Motor neuron (in vitro differentiated cells): ENCODE results near the gene TSC22D1. TPM values are rescaled to one million over a fixed set of nuclear protein-coding genes. Genes with fewer than 3 reads are reported as not detected.
A peak's percentile ranks its signal among the peaks of the same experiment; 100 is the strongest.

Experiments used
- ATAC-seq, 8 experiments: fragments of 200-7000 bp; cut with Tn5 transposase; replicated peaks in 6 of 8; 2 replicates each; pipeline ENCODE4 v1.8.0; 2021; ENCODE audit warnings: mild to moderate bottlenecking in 8 of 8, moderate library complexity in 8 of 8
- H3K27ac ChIP-seq, 2 donors: fragments of 250-450 bp; sonication (Bioruptor Pico); 2 replicates each; pipeline ENCODE4 v1.9.0; 2021; ENCODE audit warnings: antibody characterized with exemption in 2 of 2, mild to moderate bottlenecking in 2 of 2, moderate library complexity in 1 of 2
- H3K4me1 ChIP-seq, 2 donors: fragments of 250-450 bp; sonication (Bioruptor Pico); replicated peaks in 1 of 2; 2 replicates each; pipeline ENCODE4 v1.6.1; 2021; ENCODE audit warnings: antibody characterized with exemption in 2 of 2, mild to moderate bottlenecking in 2 of 2, moderate library complexity in 1 of 2
- H3K4me3 ChIP-seq, 5 donors: fragments of 250-450 bp; sonication (Bioruptor Pico); 2 replicates each; pipeline ENCODE4 v1.9.0; 2021; ENCODE audit warnings: antibody characterized with exemption in 5 of 5, mild to moderate bottlenecking in 5 of 5, moderate library complexity in 4 of 5
- WGBS, 10 experiments: fragments of 450-650 bp; shearing (Covaris generic); methylation state at CpG; one replicate each; pipeline ENCODE4 v1.0.0; 2022; 5-methylcytosine and 5-hydroxymethylcytosine counted together
- in situ Hi-C, 9 experiments: fragments of 400-800 bp; cut with MboI; loops; one replicate each; pipeline ENCODE4 v1.15.0; 2021; ENCODE audit warnings: low sequenced_read_pairs in 9 of 9, low pct_unique_long_range_greater_than_20kb in 2 of 9; ENCODE audit not compliant: unreplicated experiment in 9 of 9
- total RNA-seq, 8 experiments: library from RNA; unstranded; fragments of 300-600 nt; gene quantifications; 2 replicates each; pipeline versions ENCODE4 v1.2.3 to v1.2.4, GENCODE V29; 2022

The TSC22D1 gene
- total RNA-seq, 8 experiments from 2014 or later = 52.3 to 226 (median 146) TPM

DNA sequence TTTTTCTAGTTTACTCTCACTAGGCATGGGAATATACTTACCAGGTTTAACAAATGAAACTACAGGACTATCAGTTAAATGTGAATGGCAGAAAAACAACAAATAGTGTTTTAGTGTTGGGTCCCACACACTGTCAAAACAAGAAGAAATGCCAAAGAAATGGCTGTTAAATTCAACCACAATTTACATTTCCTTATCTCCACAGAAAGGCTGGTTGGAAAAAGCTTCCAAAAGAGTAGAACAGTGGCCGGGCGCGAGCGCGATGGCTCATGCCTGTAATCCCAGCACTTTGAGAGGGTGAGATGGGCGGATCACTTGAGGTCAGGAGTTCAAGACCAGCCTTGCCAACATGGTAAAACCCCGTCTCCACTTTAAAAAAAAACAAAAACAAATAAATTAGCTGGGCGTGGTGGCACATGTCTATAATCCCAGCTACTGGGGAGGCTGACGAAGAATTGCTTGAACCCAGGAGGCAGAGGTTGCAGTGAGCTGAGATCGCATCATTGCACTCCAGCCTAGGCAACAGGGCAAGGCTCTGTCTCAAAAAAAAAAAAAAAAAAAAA lies 136.0 kb downstream of the TSC22D1 start:
- in situ Hi-C loops = loop anchor here in 7 of 9 experiments (10.0 to 25.0 kb wide), 6 partner anchors 178 to 535 kb away; no protein-coding TSS in a partner anchor
- WGBS, 10 experiments = 57 to 100% (median 80%) methylated on average over 1 to 10 of the region's 10 CpGs; no CpG with 5 or more reads in 1 of the 10 experiments

DNA sequence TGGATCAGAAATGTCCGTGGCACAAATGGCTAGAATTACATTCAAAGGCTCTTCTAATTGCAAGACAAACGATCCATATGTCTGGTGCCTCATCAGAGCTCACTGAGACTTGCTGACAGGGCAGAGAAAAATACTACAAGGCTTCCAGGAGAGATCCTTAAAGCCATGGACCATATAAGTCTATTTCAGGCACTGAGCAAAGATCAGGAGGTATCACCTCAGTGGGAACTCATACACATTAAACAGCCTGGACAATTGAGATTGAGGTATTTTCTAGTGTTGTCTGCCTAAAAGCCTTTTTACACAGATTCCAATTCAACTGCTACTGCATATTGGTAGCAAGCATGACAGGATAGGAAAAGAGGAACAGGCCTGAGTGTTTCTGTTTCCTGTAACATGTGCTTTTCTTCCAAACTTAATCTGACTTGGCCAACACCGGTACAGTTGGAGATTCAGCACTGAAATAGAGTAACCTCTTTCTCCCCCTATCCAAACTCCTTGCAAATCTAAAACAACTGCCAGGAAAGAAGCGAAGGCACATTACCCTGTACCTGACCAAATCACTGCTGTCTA lies 136.6 kb downstream of the TSC22D1 start:
- ATAC-seq = no peak
- Histone ChIP-seq H3K4me1 (peaks cover 6 to 7% of the 10 kb centered on the region in 2 donors), H3K4me3 (no peak overlapping the region), H3K27ac (no peak overlapping the region)
- WGBS, 10 experiments = 0 to 80% (median 53%) methylated on average over 1 to 4 of the region's 4 CpGs
- in situ Hi-C loops = loop anchor here (10.0 to 25.0 kb wide), 7 partner anchors 177 to 535 kb away; no protein-coding TSS in a partner anchor

More for the DNA sequence above, 136.0 kb downstream of the TSC22D1 start:
- H3K4me3 ChIP-seq = no peak overlapping the region
- H3K27ac ChIP-seq = no peak overlapping the region
- peaks cover 6 to 7% of the 10 kb centered on the region in 2 donors for H3K4me1 ChIP-seq
- no peak for ATAC-seq

DNA sequence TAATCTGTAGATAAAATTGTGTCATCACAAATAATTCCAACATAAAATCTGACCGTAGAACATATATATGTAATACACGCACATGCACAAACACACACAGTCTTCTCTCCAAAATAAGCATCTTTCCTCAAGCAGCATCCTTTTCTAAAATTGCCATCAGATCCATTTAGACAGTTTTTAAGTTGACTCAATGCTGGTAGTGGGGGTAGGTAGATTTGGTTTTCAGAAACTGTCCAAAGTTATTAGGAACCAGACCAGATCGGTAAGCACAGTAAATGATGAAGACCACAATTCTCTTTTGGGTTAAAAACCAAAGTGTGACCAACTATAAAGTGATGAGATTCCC lies 137.9 kb downstream of the TSC22D1 start:
- no peak for ATAC-seq
- 0 to 20% (median 3%) methylated on average over 1 to 3 of the region's 3 CpGs; no CpG with 5 or more reads in 3 of the 10 experiments for WGBS, 10 experiments
- no peak overlapping the region for H3K4me3 ChIP-seq
- in situ Hi-C loops = loop anchor here (10.0 to 25.0 kb wide), 7 partner anchors 176 to 533 kb away; no protein-coding TSS in a partner anchor
- peaks cover 6 to 11% of the 10 kb centered on the region in 2 donors for H3K4me1 ChIP-seq
- no peak overlapping the region for H3K27ac ChIP-seq

DNA sequence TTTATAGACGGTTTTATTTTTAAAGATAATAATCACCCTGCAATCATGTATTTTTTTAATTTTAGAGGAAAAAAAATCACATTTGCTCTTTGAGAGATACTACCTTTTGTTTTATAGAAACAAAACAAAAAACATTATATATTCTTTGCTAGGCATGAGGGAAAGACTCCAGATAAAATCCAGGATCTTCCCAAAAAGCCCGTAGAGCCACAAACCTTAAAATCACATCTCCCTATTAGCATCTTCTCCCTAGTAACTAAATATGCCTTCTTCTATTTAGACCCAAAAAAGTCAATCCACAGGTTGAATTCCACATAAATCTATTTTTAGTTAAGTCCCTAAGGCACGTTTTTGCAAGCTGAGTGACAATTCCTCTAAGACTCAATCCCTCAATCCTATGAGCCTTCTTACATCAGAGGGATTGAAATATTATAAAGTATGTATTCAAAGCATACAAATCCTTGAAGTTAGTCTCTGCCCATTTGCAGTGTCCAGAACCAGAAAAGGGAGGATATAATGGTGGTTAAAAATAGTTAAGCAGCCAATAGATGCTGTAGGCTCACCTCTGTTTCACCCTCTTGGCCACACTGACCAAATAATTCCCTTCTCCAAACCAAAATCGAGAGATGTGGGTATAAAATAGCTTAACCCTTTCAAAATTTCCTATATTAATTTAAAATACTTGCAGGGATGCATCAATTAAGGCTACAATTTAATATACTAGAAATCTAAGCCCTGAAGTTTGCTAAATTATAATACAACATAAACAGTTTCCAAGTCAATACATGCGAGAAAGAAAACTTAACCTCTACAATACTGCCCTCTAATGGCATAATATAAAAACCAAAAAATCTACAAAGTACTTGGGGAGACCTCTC lies 138.5 kb downstream of the TSC22D1 start:
- ATAC-seq = no peak
- WGBS, 10 experiments = 0 to 10% (median 2%) methylated on average over 2 to 5 of the region's 5 CpGs; no CpG with 5 or more reads in 1 of the 10 experiments
- peak overlapping the region; percentile 74 to 92 (median 87) for H3K4me3 ChIP-seq
- in situ Hi-C loops = loop anchor here (10.0 to 25.0 kb wide), 7 partner anchors 175 to 533 kb away; no protein-coding TSS in a partner anchor
- H3K4me1 ChIP-seq = peaks cover 11 to 17% of the 10 kb centered on the region in 2 donors
- peak overlapping the region; percentile 68 to 82 for H3K27ac ChIP-seq

GRCh38 chr13:44436589-44437337 lies 139.4 kb downstream of the TSC22D1 start:
- Histone ChIP-seq H3K27ac (peak overlapping the region; percentile 96 to 98), H3K4me1 (peaks cover 14 to 19% of the 10 kb centered on the region in 2 donors), H3K4me3 (peak overlapping the region; percentile 74 to 92 (median 87))
- peak; percentile 76 to 88 (median 86) for ATAC-seq
- in situ Hi-C loops = loop anchor here (10.0 to 25.0 kb wide), 7 partner anchors 174 to 532 kb away; no protein-coding TSS in a partner anchor
- 0 to 1% (median 0%) methylated on average over 1 to 12 of the region's 38 CpGs for WGBS, 10 experiments

DNA sequence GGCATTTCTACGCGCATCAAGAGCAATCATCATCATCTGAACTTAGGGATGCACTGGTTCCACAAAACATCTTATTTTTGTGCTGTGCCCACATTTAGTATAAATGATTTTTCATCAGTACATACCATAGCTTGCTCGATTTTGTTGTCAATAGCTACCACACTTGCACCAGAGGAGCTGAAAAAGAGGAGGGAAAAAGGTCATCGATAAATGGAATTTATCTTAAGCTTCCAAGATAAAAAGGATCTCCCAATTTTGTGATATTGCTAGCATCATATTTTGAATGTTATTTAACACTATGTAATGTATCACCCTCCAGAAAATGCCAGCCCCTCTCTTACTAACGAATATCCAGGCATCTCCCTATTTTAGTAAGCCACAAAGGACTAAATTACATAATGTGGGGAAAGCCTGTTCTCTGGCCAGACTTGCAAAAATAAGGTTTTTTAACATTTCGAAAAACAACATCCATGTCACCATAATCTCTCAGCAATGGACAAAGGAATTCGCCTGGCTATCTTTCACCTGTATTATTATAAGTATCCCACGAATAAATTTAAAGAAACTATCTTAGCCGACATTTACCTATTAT lies 140.1 kb downstream of the TSC22D1 start:
- no peak for ATAC-seq
- Histone ChIP-seq H3K4me3 (peak overlapping the region; percentile 74 to 92 (median 87)), H3K27ac (peak overlapping the region; percentile 96 to 98), H3K4me1 (peaks cover 14 to 19% of the 10 kb centered on the region in 2 donors)
- in situ Hi-C loops = loop anchor here (10.0 to 25.0 kb wide), 7 partner anchors 174 to 531 kb away; no protein-coding TSS in a partner anchor
- 0 to 4% (median 0%) methylated on average over 4 to 8 of the region's 9 CpGs for WGBS, 10 experiments

DNA sequence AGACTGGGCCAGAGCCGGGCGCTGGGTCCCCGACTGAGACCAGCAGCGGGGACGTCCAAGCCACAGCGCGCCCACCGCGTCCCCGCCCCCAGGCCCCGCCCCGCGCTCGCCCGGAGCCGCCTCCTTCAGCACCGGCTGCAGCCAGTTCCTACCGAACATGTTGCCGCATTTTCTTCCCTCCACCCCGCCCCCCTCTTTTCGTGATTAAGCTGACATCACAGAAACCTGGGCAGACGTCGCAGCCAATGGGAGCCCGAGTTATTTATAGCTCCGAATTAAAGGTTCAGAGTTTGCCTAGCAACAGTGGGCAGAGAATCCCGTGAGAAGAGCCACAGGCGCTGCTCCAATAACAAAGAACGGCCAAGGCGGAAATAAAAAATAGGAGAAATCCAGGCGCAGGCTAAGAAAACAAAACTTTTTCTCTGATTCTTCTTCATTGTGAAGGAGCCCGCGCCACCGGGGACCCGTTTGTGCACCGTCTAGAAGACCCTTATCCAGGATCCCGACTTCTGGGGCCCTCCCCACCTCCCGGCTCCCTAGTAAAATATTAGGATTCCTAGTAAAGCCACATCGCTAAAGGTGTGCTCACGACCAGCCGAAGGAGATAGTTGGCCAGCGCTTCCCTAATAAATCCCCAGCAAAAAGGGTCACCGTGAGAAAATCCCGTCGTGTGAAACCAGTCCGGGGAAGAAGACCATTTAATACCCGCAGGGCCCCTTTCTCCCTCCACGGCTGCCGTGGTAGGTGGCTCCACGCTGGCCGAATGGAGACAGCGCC lies 140.8 kb downstream of the TSC22D1 start:
- peaks cover 14 to 19% of the 10 kb centered on the region in 2 donors for H3K4me1 ChIP-seq
- H3K27ac ChIP-seq = peak overlapping the region; percentile 96 to 98
- 0 to 3% (median 0%) methylated on average over 6 to 17 of the region's 51 CpGs; no CpG with 5 or more reads in 2 of the 10 experiments for WGBS, 10 experiments
- peak overlapping the region; percentile 74 to 92 (median 87) for H3K4me3 ChIP-seq
- in situ Hi-C loops = loop anchor here (10.0 to 25.0 kb wide), 7 partner anchors 173 to 531 kb away; no protein-coding TSS in a partner anchor
- peak; percentile 55 to 75 (median 70) for ATAC-seq

- ATAC-seq = no peak
- in situ Hi-C loops = loop anchor here (10.0 to 25.0 kb wide), 7 partner anchors 172 to 530 kb away; no protein-coding TSS in a partner anchor
- H3K4me1 ChIP-seq = peaks cover 13 to 19% of the 10 kb centered on the region in 2 donors
- WGBS, 10 experiments = 0 to 100% (median 13%) methylated on average over 1 to 4 of the region's 4 CpGs; no CpG with 5 or more reads in 3 of the 10 experiments
- H3K4me3 ChIP-seq = peak overlapping the region; percentile 74 to 92 (median 87)
- H3K27ac ChIP-seq = peak overlapping the region; percentile 4 to 8
Measured at GRCh38 chr13:44434766-44435141, 141.4 kb downstream of the TSC22D1 start.

DNA sequence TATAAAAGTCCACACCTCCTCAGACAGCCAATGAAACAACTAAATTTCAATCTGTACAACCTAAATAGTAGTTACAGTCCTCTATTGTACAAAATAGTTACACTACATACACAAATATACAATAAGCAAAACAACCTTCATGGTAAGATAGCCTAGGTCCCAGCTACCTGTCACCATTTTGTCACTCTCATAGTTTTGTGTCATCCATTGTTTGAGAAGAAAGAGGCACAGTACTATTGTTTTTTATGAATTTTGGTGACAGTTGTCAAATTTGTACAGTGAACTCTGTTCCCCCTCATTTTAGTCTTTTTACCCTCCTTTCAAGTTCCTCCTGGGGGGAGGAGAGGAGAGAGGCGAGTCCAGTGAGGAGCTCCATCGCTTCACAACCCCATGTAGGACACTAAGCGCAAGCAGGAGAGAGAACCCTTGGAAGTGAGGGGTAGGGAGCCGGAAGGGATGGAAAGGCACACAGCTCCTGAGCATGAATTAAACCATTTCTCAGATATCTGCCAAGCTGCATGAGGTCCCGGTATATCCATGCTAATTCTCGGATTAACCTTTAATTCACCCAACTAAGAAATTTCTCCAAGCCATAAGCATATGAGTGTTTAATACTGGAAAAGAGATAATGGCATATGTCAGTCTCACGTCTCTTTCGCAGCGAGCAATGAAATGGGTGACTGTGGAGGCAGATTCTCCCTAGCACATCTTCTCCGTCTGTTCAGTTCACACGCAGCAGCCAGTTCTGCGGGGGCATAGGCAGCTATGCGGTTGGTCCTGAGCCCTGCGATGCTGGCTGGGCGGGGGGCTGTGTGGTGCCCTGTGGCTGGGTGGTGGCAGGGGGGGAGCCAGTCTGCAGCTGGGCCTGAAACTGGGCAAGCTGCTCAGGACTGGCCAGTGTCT lies 142.0 kb downstream of the TSC22D1 start:
- ATAC-seq = no peak
- Histone ChIP-seq H3K4me1 (peaks cover 8 to 19% of the 10 kb centered on the region in 2 donors), H3K27ac (peak overlapping the region in 1 of 2 donors; percentile 8), H3K4me3 (peak overlapping the region; percentile 74 to 92 (median 87))
- 67 to 100% (median 93%) methylated on average over 2 to 7 of the region's 15 CpGs; no CpG with 5 or more reads in 5 of the 10 experiments for WGBS, 10 experiments
- in situ Hi-C loops = loop anchor here (10.0 to 25.0 kb wide), 7 partner anchors 172 to 529 kb away; no protein-coding TSS in a partner anchor

DNA sequence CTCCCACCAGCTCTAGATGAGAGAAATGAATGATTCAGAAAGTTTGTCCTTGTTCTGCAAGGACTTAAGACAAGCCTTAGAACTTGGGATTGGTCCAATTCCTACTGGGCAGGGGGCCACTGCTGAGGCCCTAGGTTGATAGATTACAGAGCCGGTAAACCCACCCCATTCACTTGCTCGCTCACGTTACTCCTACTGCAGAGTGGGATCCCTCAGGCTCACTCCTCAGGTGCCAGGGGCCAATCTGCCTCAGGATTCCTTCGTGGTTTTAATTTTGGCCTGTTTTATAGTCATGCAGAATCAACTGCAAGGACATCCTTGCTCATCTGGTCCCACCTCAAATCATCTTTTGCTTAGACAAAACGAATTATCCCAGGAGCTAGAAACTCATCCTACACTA lies 143.5 kb downstream of the TSC22D1 start:
- WGBS, 10 experiments = 59 to 83% (median 76%) methylated on average over 1 to 5 of the region's 5 CpGs; no CpG with 5 or more reads in 2 of the 10 experiments
- in situ Hi-C loops = loop anchor here (10.0 to 25.0 kb wide), 7 partner anchors 170 to 528 kb away; no protein-coding TSS in a partner anchor
- no peak for ATAC-seq
- Histone ChIP-seq H3K4me3 (no peak overlapping the region), H3K4me1 (peaks cover 8 to 13% of the 10 kb centered on the region in 2 donors), H3K27ac (no peak overlapping the region)
